Pons (tissue), 1 donor: ENCODE data around the gene NXPH4.

ENCODE experiments used
- DNase-seq: peaks from one replicate; pipeline ENCODE4 v3.0.0-alpha.2; 2016; ENCODE audit warnings: low spot score

The NXPH4 gene

DNA sequence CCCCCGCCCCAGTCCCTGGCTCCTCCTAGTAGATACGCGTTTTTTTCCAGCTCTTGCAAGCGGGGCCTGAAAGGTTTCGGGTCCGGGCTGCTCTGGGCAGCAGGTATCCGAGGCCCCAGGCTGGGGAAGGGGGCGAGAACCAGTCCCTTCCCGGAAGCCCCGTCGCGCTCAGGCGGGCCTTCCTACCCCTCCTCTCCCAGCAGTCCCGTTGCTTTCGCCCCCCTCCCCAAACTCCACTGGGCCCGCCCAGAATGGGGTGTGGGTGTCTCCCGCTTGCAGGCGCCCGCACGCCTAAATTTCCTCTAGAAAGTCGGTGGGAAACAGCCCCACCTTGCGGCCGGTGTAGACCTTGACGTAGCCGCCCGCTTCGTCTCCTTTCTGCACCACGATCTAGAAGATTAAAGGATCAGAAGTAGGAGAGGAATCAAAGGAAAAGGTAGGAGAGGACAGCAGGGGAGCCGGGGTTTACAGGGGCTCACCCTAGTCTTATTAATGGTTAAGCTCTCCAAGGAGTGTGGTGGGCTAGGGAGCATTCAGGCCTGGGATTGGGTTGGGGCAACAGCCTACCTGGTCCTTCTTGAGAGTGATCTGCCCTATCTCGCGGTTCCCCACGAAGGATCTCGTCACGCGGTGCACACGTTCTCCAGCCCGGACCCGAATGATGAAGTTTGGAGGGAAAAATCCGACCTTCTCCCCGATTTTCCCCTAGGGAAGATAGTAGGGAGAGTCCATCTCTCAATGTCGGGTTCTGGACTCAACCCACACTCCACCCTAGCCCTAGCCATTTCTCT is 27.1 kb downstream of the NXPH4 start:
- no peak for DNase-seq

DNA sequence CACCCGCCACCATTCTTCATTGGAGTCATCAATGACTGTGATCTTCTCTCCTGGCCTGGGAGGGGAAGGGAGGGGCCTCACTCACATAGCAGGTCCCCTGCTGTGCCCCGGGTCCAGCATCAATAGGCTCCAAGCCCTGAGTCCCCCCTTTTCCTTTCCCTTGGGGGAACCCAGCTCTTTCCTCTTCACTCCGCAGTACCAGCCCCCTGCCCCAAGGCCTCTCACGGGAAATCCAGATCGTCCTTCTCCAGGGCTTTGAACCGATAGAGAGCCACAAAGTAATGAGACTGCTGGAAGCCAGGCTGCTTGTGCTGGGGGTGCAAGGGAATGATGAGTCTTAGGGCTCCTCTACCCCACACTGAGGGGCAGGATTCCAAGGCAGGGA is 27.7 kb downstream of the NXPH4 start:
- DNase-seq: no peak

DNA sequence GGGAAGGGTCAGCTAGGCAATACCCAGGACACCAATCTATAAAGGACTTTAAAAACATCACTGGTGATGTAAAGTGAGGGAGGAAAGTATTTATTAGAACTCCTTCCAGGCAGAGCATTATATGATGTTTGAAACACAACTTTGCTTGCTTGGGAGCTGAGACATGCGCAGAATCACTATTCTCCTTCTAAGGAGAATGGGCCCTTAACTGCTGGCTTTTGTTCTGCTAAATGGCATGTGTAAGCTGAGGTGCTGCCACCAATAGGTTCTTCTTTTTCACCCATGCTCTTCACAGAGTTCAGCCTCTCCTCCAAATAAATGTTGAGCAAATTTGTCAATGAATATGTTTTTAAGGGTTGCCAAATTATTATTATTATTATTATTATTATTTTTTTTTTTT is 30.4 kb downstream of the NXPH4 start:
- no peak for DNase-seq

DNA sequence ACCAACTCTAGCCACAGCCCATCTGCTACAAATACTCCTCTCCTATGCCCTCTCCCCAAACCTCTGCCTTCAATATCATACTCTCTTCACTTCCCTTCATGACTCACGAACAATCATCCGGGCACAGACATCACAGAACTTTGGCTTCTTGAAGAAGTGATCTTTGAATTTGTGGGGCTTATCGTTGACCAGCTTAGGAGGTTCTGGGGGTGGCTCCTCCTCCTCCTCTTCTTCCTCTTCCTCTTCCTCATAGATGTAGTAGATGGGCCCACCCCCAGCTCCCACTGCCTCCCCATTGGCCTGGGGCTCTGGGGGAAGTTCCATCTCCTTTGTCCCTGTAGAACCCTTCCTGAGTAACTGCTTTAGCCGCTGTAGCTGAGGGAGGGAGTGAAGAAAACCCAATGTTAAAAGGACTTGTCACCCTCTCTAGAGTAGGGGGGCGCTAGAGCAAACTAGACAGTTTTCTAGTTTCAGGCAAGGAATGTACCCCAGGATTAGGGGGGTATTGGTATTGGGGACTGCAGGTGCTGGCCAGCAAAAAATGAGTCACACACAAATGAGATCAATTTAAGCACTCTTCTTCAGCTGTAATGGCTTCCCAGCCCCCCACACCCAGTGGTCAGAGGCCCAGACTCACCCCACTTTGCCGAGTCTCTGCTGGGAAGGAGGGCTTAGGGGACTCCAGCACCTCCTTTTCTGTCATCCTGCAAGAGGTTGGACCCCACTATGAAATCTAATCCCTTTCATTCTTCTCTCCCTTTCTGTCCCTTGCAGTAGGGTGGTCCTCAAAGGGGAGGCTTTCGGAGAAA is 32.5 kb downstream of the NXPH4 start:
- no peak for DNase-seq

DNA sequence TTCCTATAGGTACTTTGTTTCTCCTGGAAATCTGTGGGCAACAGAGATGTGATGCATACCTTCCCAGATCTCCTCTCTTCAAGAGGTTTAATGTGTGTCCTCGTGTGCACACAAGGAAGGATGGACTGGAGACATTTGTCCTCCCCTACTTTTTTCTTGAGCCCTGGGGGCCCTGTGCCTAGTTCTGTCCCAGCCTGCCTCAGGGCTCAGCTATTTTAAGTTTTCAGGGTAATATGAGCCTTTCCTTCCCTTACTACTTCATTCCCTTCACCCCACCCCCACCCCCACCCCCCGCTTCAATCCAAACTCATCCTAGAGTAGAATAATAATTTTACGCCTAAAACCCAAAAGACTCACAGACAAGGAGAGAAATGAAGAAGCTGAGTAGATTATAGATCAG is 33.9 kb downstream of the NXPH4 start:
- DNase-seq: no peak

DNA sequence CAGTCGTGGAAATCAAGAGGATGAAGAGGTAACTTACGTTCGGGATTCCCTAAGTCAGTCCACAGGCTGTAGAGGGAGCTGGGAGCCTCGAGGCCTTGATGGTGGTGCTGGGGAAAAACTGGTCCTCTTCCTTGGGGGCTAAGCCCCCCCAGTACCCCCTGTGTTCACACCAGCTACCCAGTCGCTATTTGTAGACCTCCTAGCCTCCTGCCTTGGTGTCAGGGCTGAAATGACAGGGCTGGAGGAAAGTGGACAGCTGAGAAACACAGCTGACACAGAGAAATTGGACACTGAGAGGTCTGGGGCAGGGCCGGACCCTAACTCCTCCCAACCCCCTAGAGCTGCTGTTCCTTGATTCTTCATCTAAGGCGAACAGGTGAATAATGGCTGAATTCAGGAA is 34.4 kb downstream of the NXPH4 start, which contains the start of gene STAC3:
Gene STAC3, minus strand, starts transcription at position 232 of the 400 bp plus-strand sequence. CDS start 1,551 bp downstream, outside the sequence.
- no peak for DNase-seq

DNA sequence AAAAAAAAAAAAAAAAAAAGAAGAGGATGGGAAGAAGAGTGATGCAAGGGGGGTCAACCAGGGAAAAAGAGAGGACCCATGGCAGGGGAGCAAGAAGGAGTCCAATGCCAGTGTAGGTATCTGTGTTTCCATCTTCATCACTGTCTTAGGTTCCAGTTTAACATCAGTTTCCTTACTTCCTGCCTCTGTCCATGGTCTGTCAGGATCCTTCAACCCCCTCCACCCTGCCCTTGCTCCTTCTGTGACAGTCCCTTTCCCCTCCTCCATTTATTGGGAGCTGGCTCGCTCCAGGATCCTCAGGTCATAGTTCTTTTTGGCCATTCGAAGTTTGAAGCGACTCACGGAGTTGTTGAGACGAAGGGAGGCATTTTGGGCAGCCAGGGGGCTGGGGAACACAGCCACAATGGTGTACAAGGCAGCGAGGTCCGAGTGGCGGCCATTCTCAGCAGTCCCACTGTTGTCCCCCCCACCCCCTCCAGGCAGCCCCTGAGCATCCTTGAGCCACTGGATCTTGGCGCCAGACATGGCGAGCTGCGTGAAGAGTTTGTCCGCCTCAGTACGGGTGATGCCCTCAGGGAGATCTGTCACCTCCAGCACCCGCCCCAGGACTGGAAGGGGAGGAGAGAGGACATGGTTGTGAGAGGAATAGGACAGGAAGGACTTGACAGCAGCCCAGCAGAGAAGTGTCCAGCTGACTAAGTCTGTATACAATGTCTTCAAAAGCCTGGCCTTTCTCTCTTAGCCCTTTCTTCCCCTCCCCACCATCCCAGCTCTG is 38.1 kb downstream of the NXPH4 start:
- DNase-seq: no peak

DNA sequence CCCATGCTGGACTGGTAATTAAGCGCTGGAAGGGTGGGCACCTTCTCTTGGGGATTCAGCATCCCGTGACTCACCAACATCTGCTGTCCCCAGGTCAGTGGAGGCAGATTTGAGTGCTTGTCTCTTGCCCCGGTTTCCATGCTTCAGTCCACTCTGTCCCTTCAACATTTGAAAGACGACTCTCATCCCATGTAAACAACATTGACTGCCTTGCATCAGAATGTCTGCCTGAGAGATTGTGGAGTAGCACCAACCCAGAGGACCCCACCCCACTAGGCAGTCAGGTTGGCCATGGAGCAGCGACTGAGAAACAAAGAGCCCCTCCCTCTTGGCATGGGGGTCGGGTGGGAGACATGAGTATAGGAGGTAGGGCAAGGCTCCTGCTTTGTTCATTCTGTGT is 39.3 kb downstream of the NXPH4 start:
- DNase-seq: no peak

DNA sequence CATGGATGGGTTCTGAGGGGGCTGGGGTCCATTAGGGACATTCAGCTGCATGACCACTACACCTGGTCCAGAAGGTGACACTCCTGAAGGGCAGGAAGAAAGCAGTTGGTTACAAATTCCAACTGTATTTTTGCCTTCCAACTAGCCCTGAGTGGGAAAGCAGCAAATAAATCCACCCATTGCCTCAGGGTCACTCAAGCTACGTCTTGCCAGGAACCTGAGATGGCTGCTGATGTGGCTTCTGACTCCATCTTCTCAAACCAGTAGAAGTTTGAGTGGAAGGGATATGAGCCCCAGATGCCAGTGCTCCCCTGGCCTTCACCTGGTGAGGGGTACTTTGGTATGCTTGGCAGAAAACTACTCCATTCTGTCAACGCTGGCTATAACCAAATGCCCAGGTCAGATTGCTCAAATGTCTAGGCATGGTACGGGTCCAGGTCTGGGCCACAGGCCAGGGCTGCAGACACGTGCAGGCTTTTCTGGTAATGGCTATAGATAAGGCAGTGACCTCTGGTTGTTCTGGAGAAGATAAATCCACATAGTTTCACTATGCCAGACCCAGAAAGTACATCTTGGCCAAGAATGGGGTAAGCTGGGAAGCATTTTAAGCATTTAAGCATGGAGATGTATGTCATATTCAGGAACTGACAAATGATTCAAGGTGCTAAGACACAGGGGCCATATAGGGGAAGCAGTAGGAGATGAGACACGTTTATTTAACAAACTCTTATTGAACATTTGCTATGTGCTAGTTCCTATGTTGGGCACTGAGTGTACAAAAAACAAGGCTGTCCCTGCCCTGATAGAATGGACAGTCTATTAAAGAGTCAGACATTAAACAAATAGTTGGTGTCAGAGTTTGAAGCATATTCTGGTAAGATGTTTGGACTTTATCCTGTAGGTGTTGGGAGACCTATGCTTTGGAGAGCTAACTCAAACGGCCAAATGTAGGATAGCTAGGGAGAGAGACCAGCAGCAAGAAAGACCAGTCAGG is 42.7 kb downstream of the NXPH4 start:
- no peak for DNase-seq

DNA sequence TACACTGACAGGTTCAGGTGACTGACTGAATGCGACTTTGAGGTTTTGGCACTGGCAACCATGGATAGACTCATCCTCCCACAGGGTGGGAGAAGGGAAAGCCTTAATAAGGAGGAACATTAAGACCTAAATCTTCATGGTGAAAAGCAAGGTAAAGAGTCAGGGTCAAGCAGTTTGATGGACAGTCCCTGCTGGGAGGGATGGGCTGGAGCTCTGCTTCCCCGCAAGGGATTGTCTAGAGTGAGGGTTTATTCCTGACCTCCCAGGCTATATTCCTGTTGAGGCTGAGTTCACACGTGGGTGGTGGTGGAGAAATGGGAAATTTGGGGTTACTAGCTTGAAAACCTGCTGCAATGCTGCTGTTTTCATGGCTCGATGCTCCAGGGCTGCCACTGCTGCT is 43.8 kb downstream of the NXPH4 start:
- DNase-seq: no peak

DNA sequence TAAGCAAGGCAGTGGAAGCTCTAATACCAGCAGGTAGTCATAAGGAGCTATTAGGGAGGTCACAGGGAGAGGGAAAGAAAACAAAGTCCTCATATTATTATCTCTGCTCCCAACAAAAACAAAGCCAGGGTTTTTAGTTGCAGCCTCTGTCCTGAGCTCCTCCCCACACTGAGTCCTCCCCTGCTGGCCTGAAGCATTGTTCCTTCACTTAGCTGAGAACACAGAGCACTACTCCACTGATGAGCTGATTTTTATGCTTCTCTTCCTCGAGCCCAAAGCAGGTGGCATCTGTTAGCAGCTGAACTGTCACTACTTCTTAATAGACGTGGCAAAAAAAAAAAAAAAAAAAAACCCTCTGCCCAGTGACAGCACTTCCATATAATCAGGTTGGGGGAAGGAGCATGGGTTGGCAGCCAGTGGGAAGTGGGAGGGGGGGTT is 44.9 kb downstream of the NXPH4 start:
- no peak for DNase-seq

DNA sequence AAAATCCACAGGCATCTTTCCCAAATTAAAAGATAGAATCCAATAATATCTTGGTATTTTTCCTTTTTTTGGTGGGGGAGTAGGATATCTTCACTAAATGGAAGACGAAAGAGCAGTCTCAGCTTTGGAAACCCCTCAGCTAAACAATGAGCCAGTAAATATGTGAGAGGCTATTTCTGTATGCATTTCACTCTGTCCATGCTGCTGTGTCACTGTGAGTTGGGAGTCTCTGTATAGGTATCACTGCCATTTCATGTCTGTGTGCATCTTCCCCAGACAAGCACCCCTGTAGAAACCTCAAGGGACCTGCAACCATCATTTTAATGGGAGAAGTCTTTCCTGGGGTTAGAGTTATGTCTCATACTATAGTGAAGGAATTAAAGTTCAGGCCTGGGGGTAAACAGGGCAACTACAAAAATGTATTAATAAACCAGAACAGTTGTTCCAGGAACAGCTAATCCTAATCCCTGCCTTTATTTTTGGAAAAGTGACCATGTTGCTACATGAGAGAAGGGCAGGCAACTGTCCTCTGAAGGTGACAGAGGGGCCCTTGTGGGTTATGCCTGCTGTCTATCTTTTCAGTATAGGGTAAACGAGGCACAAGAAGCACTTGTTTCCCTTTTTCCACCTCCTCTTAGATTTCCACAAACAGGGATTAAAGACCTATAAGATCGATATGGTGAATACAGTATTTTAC is 45.7 kb downstream of the NXPH4 start:
- DNase-seq: no peak

DNA sequence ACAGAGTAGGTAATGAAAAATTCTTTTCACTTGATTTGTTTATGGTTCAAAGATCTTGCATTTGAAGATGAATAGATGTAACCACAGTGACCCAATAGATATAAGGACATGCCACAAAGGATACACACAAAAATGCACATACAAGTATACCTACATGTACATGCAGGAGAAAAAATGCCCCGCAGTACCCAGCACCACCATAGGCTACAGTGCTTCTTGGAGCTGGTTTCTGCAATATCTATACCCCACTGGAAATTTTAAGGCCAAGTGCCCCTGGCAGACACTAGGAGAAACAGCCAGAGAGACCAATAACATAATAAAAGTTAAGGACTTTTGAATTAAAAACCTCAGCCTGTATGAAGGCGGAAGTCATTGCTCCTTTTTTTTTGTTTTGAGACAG is 46.5 kb downstream of the NXPH4 start:
- no peak for DNase-seq

DNA sequence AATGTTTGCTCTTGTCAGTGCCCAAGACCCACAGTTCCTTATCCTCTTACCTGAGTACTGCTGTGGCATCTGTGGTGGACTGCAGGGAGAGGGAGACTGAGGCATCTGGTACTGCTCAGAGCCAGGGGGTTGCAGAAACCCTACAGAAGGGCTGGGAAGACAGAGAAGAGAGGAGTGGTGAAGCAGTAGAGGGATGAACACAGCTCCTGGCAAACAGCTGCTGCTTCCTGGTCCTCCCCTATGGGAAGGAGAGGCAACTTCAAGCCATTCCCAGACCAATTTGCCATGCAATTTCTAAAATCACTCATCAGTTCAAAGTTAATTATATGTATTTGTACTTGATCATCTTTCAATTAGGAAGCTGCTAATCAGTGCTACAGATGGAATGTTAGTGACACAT is 50.1 kb downstream of the NXPH4 start:
- DNase-seq: no peak

DNA sequence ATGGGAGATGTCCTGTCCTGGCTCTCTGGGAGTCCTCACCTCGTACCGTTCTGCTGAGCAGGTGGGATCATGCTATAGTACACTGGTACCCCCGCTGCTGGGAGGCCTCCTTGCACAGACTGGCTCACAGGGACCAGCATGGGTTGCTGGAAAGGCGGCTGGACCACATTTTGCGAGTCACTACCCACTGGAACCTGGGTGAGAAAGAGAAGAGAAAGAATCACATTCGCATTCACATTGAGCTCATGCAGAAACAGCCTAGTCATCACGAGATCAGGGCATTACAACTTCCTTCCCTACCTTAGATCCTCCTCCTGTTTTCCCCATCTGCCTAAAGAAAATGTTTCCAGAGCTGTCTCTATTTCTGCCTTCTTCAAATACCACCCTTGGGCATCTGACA is 51.7 kb downstream of the NXPH4 start:
- no peak for DNase-seq

DNA sequence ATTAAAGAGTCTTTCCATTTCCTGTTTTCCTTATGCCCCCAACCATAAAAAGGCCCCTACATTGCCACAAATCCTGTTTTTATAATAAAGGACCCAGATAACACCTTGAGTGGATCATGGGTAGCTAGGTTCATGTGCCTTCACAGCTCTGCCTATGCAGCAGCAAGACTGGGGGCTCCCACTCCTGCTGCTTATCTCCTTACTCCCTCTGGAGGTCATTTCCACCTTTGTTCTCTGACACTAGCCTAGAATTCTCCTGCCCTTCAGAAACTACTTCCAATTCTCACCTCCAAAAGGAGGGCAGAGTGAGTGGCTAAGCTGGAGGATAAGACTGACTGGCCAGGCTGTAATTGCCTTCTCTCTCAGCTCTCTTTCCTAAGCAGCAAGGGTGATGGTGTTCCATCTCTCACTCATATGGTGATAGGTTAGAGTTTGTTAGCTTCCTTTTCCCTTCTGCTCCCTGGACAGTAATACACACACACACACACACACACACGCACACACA is 54.4 kb downstream of the NXPH4 start:
- DNase-seq: no peak

DNA sequence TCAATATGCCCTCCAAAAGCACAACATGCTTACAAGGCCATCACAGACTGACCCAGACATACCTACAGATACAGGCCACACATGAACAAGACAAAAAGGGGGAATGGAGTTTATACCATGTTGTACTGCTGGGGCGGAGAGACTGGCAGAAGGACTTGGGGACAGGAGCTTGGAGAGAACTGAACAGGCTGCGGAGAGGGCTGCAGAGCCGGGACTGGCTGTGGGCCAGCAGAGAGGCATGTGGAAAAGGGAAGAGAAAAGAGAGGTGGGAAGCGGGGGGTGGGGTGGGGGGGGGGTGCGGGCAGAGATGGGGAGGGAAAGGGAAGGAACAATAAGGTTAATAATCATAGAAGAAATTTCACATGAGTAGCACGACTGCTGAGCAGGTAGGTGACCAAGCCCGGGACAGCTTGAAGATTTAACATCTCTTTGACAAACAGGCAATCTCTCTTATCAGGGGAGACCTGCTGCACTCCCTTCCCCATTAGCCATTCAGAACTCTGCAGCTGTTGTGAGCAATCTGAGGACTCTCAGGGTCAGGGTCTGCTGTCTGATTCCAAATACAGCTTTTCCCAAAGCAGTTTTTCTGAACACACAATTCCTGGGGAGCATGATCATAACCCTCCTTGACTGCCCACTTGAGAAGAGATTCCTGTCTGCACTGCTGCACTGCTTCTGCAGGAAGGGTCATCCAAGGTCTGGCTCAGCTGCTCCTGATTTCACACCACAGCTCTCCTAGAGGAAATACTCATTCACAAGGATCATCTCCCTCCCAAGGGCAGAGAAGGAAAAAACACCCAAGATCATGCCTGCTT is 56.0 kb downstream of the NXPH4 start:
- peak; percentile 14 for DNase-seq

DNA sequence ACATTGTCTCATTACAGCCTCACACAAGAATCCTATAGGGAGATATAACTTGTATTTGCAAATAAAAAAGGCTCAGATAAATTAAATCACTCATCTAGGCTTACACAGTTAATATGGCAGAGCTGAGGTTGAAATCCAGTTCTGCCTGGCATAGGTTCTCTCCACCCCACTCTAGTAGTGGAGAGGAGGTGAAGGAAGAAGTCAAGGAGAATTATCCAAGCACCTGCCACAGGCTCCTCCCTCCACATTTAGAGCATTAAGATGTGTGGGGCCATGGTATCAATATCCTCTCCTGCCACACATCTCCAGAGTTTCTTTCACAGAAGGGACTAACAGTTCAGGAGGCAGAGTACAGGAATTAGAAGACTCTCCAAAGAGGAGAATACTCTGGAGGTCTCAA is 56.9 kb downstream of the NXPH4 start:
- DNase-seq: no peak
